Nucleus accumbens (tissue), 56 donors: ENCODE measurements around the gene SACM1L.
"Not testable (repeated sequence)": the region's sequence is repeated elsewhere in the genome, so short reads cannot be mapped to it uniquely, and the experiment has no call there.

Experiments
- DNase-seq, 56 donors: peaks; one replicate each; lab custom pipeline; 2025; lab: John Stamatoyannopoulos, UW

SACM1L gene

GRCh38 chr3:45689787-45690145 is 570 bp downstream of the SACM1L start:
- DNase-seq = no peak

GRCh38 chr3:45690336-45691035 is 1.3 kb downstream of the SACM1L start:
- no peak for DNase-seq

- DNase-seq = no peak
These were observed 2.6 kb downstream of the SACM1L start for GRCh38 chr3:45691842-45692241.

- DNase-seq = no peak
These were observed 3.7 kb downstream of the SACM1L start for GRCh38 chr3:45692866-45693265.

GRCh38 chr3:45693941-45694521 is 4.8 kb downstream of the SACM1L start:
- no peak for DNase-seq

GRCh38 chr3:45695166-45695565 is 6.0 kb downstream of the SACM1L start:
- not testable (repeated sequence) for DNase-seq

GRCh38 chr3:45700570-45701073 is 11.4 kb downstream of the SACM1L start:
- DNase-seq = no peak

- no peak for DNase-seq
These were observed 12.1 kb downstream of the SACM1L start for GRCh38 chr3:45701172-45701867.

GRCh38 chr3:45704301-45704943 is 15.2 kb downstream of the SACM1L start:
- DNase-seq = no peak

GRCh38 chr3:45705839-45706808 is 16.9 kb downstream of the SACM1L start:
- DNase-seq = no peak

GRCh38 chr3:45711931-45712330 is 22.7 kb downstream of the SACM1L start:
- no peak for DNase-seq

- DNase-seq = no peak
These were observed 23.4 kb downstream of the SACM1L start for GRCh38 chr3:45712434-45713110.

GRCh38 chr3:45715945-45716344 is 26.7 kb downstream of the SACM1L start:
- no peak for DNase-seq

GRCh38 chr3:45716790-45717336 is 27.7 kb downstream of the SACM1L start:
- no peak for DNase-seq

GRCh38 chr3:45719655-45720487 is 30.7 kb downstream of the SACM1L start:
- DNase-seq = no peak

GRCh38 chr3:45724911-45725310 is 35.7 kb downstream of the SACM1L start:
- no peak for DNase-seq

GRCh38 chr3:45729614-45730013 is 40.4 kb downstream of the SACM1L start:
- no peak for DNase-seq
